ENCODE results near the gene NEUROG1.

DNA sequence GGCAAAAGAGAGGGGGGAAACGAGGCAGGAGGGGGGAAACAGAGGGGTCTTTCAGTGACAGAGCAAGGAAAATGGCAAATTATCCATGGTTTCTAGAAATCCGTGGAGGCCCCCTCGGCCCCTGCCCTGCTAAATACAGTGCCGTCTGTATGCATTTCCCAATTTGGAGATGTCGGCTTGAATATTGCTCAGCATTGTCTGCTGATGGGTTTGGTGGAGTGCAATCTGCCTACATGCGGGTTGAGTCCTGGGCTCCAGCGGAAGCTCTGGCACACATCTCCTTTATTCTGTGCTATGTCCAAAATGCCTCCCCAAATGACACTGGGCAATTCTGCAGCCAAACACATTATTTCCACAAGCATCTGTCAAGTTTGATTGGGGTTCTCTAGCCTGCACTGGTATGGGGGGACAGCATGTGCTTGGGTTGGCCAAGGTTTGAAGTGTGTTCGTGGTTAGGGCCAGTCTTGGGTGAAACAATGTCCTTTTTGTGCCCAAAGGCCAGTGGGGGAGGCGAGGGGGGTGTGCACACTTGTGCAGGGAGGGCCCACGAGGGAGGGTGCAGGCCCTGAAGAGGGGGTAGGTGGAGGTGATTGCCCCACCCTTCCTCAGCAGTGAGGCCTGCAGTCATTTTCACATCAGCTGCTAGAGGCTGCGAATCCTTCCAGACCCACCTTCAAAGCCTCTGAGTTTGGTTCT is 6.2 kb upstream of the NEUROG1 start:
- TF ChIP-seq CTCF (IDR thresholded peaks at IDR 0.05) = no peak
- TF ChIP-seq POLR2A (IDR thresholded peaks at IDR 0.05) = no peak

Data from Peyer's patch (tissue), 4 donors.